Measurements from ENCODE around the gene CD3D.
A peak's percentile ranks its signal among the peaks of the same experiment; 100 is the strongest.

The CD3D gene

GRCh38 chr11:118359295-118359958 is 16.9 kb upstream of the CD3D start, which contains the start of gene UBE4A:
TSS of gene UBE4A (plus strand) at chr11:118359600. CDS start at chr11:118365081, 5,481 bp downstream.
- peak within 1 kb of the TSS; percentile 44 for H2AFZ ChIP-seq (ENCODE audit: low read depth, low read length, severe bottlenecking)

GRCh38 chr11:118358071-118358470 is 15.6 kb upstream of the CD3D start:
- peaks cover 3% of the 10 kb centered on the region; the same call in 1 of the 2 replicates for H4K20me1 ChIP-seq (ENCODE audit: low read depth, low read length)
- no peaks in the 10 kb centered on the region for H3K27me3 ChIP-seq (ENCODE audit: low read length)
- TF ChIP-seq CTCF (IDR thresholded peaks at IDR 0.05; ENCODE audit: insufficient read depth, low read length, poor library complexity, severe bottlenecking), result no peak
- H3K79me2 ChIP-seq (ENCODE audit: insufficient read depth, low read length), result peaks cover 36% of the 10 kb centered on the region
- no peak overlapping the region for H3K4me3 ChIP-seq (ENCODE audit: insufficient read depth, low read length, poor library complexity, severe bottlenecking)
- H3K36me3 ChIP-seq (ENCODE audit: low read length), result no peaks in the 10 kb centered on the region
- H3F3A ChIP-seq (ENCODE audit: insufficient read depth), result peaks cover 14% of the 10 kb centered on the region
- H2AFZ ChIP-seq (ENCODE audit: low read depth, low read length, severe bottlenecking), result no peak overlapping the region
- no peak overlapping the region for H3K4me2 ChIP-seq (ENCODE audit: low read depth, low read length, poor library complexity, severe bottlenecking)
- H3K9ac ChIP-seq (ENCODE audit: low read length), result no peak overlapping the region
- H3K9me2 ChIP-seq (replicated peaks; ENCODE audit: insufficient read depth, low read length), result no peaks in the 10 kb centered on the region
- H3K9me3 ChIP-seq (ENCODE audit: insufficient read depth, low read length), result no peaks in the 10 kb centered on the region
- H3K27ac ChIP-seq (ENCODE audit: low read depth, low read length), result no peak overlapping the region

More at GRCh38 chr11:118359295-118359958, 16.9 kb upstream of the CD3D start, which contains the start of gene UBE4A:
- H3K4me2 ChIP-seq (ENCODE audit: low read depth, low read length, poor library complexity, severe bottlenecking), result peak within 1 kb of the TSS; percentile 79
- peaks cover 14% of the 10 kb centered on the region for H3F3A ChIP-seq (ENCODE audit: insufficient read depth)
- no peaks in the 10 kb centered on the region for H3K9me3 ChIP-seq (ENCODE audit: insufficient read depth, low read length)
- H3K4me3 ChIP-seq (ENCODE audit: insufficient read depth, low read length, poor library complexity, severe bottlenecking), result peak within 1 kb of the TSS; percentile 83
- no peak for TF ChIP-seq CTCF (IDR thresholded peaks at IDR 0.05; ENCODE audit: insufficient read depth, low read length, poor library complexity, severe bottlenecking)
- TF ChIP-seq EZH2phosphoT487 (conservative IDR thresholded peaks at IDR 0.05; ENCODE audit: low read length), result no peak
- H3K27me3 ChIP-seq (ENCODE audit: low read length), result no peaks in the 10 kb centered on the region
- H3K27ac ChIP-seq (ENCODE audit: low read depth, low read length), result peak within 1 kb of the TSS; percentile 38
- peaks cover 49% of the 10 kb centered on the region for H3K79me2 ChIP-seq (ENCODE audit: insufficient read depth, low read length)
- no peaks in the 10 kb centered on the region for H3K36me3 ChIP-seq (ENCODE audit: low read length)
- peaks cover 3% of the 10 kb centered on the region; the same call in 1 of the 2 replicates for H4K20me1 ChIP-seq (ENCODE audit: low read depth, low read length)
- peak within 1 kb of the TSS; percentile 86 for H3K9ac ChIP-seq (ENCODE audit: low read length)
- H3K9me2 ChIP-seq (replicated peaks; ENCODE audit: insufficient read depth, low read length), result no peaks in the 10 kb centered on the region

- Histone ChIP-seq H3K27me3 (ENCODE audit: low read length) (no peaks in the 10 kb centered on the region), H3K9me2 (replicated peaks; ENCODE audit: insufficient read depth, low read length) (no peaks in the 10 kb centered on the region), H3K9me3 (ENCODE audit: insufficient read depth, low read length) (no peaks in the 10 kb centered on the region), H3K79me2 (ENCODE audit: insufficient read depth, low read length) (no peaks in the 10 kb centered on the region), H3K27ac (ENCODE audit: low read depth, low read length) (no peak overlapping the region), H3K9ac (ENCODE audit: low read length) (no peak overlapping the region), H3K4me2 (ENCODE audit: low read depth, low read length, poor library complexity, severe bottlenecking) (peak overlapping the region; percentile 20), H3K36me3 (ENCODE audit: low read length) (no peaks in the 10 kb centered on the region), H4K20me1 (ENCODE audit: low read depth, low read length) (no peaks in the 10 kb centered on the region), H2AFZ (ENCODE audit: low read depth, low read length, severe bottlenecking) (no peak overlapping the region), H3F3A (ENCODE audit: insufficient read depth) (peaks cover 5% of the 10 kb centered on the region; the same call in 1 of the 2 replicates), H3K4me3 (ENCODE audit: insufficient read depth, low read length, poor library complexity, severe bottlenecking) (no peak overlapping the region)
- TF ChIP-seq EZH2phosphoT487 (conservative IDR thresholded peaks at IDR 0.05; ENCODE audit: low read length), result no peak
- peak; percentile 42 for TF ChIP-seq CTCF (IDR thresholded peaks at IDR 0.05; ENCODE audit: insufficient read depth, low read length, poor library complexity, severe bottlenecking)
Observed at GRCh38 chr11:118353084-118353710, 10.7 kb upstream of the CD3D start.
